ENCODE results near the gene SEPTIN3.

SEPTIN3 gene

DNA sequence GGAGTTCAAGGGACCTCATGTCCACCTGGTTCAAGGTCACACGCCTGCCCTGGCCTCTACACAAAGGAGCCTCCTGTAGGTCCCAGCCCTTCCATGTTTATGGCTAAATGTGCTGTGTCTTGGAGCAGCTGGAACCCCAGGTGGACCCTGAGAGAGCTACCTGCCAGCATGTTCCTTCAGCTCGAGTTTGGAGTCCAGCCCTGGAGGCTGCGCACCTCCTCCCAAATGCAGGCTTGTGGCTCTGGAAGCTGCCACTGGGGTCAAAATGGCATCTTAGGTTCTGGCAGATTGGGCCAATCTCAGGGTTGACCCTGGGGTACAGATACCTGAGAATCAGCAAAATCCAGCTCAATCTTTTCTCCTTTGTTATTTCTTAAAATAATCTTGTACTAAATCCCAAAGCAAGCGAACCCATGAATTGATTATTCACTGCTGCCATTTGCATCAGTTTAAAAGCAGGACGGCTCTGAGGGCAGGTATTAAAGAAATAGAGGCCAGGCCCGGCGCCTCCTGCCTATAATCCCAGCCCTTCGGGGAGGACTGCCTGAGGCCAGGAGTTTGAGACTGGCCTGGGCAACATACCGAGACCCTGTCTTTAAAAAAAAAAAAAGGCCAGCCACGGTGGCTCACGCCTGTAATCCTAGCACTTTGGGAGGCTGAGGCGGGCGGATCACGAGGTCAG, 45.5 kb upstream of the SEPTIN3 start:
- TF ChIP-seq, protein P1, sequence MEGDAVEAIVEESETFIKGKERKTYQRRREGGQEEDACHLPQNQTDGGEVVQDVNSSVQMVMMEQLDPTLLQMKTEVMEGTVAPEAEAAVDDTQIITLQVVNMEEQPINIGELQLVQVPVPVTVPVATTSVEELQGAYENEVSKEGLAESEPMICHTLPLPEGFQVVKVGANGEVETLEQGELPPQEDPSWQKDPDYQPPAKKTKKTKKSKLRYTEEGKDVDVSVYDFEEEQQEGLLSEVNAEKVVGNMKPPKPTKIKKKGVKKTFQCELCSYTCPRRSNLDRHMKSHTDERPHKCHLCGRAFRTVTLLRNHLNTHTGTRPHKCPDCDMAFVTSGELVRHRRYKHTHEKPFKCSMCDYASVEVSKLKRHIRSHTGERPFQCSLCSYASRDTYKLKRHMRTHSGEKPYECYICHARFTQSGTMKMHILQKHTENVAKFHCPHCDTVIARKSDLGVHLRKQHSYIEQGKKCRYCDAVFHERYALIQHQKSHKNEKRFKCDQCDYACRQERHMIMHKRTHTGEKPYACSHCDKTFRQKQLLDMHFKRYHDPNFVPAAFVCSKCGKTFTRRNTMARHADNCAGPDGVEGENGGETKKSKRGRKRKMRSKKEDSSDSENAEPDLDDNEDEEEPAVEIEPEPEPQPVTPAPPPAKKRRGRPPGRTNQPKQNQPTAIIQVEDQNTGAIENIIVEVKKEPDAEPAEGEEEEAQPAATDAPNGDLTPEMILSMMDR (IDR thresholded peaks at IDR 0.05; ENCODE audit: low read depth, low read length) = no peak
- TF ChIP-seq EZH2phosphoT487 (IDR thresholded peaks at IDR 0.05; ENCODE audit: low read depth) = no peak
- Histone ChIP-seq H3K79me2 (ENCODE audit: low read length) (no peaks in the 10 kb centered on the region), H3K9me3 (ENCODE audit: insufficient read depth, low read length) (no peaks in the 10 kb centered on the region), H3K4me3 (ENCODE audit: low read length) (no peak overlapping the region), H3K9ac (ENCODE audit: low read length) (no peak overlapping the region), H3K4me1 (ENCODE audit: low read length) (peaks cover 83% of the 10 kb centered on the region), H3K4me2 (ENCODE audit: low read length) (no peak overlapping the region), H3K36me3 (replicated peaks; ENCODE audit: low read depth, low read length) (no peaks in the 10 kb centered on the region), H3K27ac (ENCODE audit: low read length) (no peak overlapping the region), H3K27me3 (ENCODE audit: low read depth, low read length) (peaks cover 13% of the 10 kb centered on the region), H2AFZ (ENCODE audit: low read depth, low read length) (no peak overlapping the region), H4K20me1 (ENCODE audit: insufficient read depth, low read length) (no peaks in the 10 kb centered on the region)

DNA sequence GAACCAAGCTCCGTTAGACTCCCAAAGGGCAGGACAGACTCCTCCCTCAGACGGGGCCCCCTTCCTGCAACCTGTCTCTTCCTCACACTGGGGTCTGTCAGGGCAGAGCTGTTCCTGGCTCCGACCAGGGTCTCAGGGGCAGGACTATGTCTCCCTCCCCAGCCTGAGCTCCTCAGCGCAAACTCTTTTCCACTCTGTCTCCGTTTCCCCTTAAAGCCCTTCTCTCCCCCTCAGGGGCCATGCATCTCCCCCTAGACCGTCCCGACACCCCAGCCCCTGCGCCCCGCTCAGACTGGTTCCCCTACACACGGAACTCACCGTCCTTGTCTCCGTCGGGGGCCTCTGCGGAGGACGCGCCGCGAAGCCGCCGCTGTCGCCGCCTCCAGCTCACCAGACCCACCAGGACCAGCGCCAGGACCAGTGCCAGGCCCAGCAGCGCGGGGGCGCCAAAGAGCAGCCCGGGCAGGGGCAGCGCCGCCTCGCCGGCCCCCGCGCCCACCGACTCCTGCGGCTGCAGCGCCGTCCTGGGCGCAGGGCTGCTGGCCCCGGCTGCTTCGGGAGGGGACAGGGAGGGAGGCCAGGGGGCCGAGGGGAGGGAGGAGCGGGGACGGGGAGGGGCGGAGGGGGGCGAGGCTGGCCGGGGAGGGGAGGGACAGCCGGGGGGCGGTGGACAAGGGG, 43.3 kb upstream of the SEPTIN3 start:
- Histone ChIP-seq H3K27ac (ENCODE audit: low read length) (no peak overlapping the region), H3K79me2 (ENCODE audit: low read length) (no peaks in the 10 kb centered on the region), H3K27me3 (ENCODE audit: low read depth, low read length) (peaks cover 13% of the 10 kb centered on the region), H3K9me3 (ENCODE audit: insufficient read depth, low read length) (no peaks in the 10 kb centered on the region), H3K36me3 (replicated peaks; ENCODE audit: low read depth, low read length) (no peaks in the 10 kb centered on the region), H2AFZ (ENCODE audit: low read depth, low read length) (no peak overlapping the region), H4K20me1 (ENCODE audit: insufficient read depth, low read length) (no peaks in the 10 kb centered on the region), H3K4me2 (ENCODE audit: low read length) (peak overlapping the region; percentile 59), H3K4me3 (ENCODE audit: low read length) (peak overlapping the region; percentile 70), H3K9ac (ENCODE audit: low read length) (peak overlapping the region; percentile 53), H3K4me1 (ENCODE audit: low read length) (peaks cover 71% of the 10 kb centered on the region)
- no peak for TF ChIP-seq EZH2phosphoT487 (IDR thresholded peaks at IDR 0.05; ENCODE audit: low read depth)
- TF ChIP-seq, protein P1 (IDR thresholded peaks at IDR 0.05; ENCODE audit: low read depth, low read length) = peak; percentile 73

- no peak overlapping the region for H3K9ac ChIP-seq (ENCODE audit: low read length)
- peaks cover 70% of the 10 kb centered on the region for H3K4me1 ChIP-seq (ENCODE audit: low read length)
- no peaks in the 10 kb centered on the region for H4K20me1 ChIP-seq (ENCODE audit: insufficient read depth, low read length)
- H3K9me3 ChIP-seq (ENCODE audit: insufficient read depth, low read length) = no peaks in the 10 kb centered on the region
- H2AFZ ChIP-seq (ENCODE audit: low read depth, low read length) = no peak overlapping the region
- H3K27me3 ChIP-seq (ENCODE audit: low read depth, low read length) = peaks cover 13% of the 10 kb centered on the region
- H3K4me2 ChIP-seq (ENCODE audit: low read length) = no peak overlapping the region
- no peaks in the 10 kb centered on the region for H3K79me2 ChIP-seq (ENCODE audit: low read length)
- TF ChIP-seq, protein P1 (IDR thresholded peaks at IDR 0.05; ENCODE audit: low read depth, low read length) = no peak
- TF ChIP-seq EZH2phosphoT487 (IDR thresholded peaks at IDR 0.05; ENCODE audit: low read depth) = no peak
- no peak overlapping the region for H3K4me3 ChIP-seq (ENCODE audit: low read length)
- no peaks in the 10 kb centered on the region for H3K36me3 ChIP-seq (replicated peaks; ENCODE audit: low read depth, low read length)
- no peak overlapping the region for H3K27ac ChIP-seq (ENCODE audit: low read length)
Observed at GRCh38 chr22:41927813-41928212, 41.4 kb upstream of the SEPTIN3 start.

GRCh38 chr22:41928593-41929417, 40.4 kb upstream of the SEPTIN3 start:
- Histone ChIP-seq H3K4me3 (ENCODE audit: low read length) (no peak overlapping the region), H2AFZ (ENCODE audit: low read depth, low read length) (no peak overlapping the region), H3K9me3 (ENCODE audit: insufficient read depth, low read length) (no peaks in the 10 kb centered on the region), H3K27ac (ENCODE audit: low read length) (peak overlapping the region; percentile 33; the same call in 1 of the 2 replicates), H3K4me2 (ENCODE audit: low read length) (0 out of 2 replicates have a peak overlapping the region, but pooled peaks have one; percentile 3), H3K79me2 (ENCODE audit: low read length) (no peaks in the 10 kb centered on the region), H3K4me1 (ENCODE audit: low read length) (peaks cover 66% of the 10 kb centered on the region), H4K20me1 (ENCODE audit: insufficient read depth, low read length) (no peaks in the 10 kb centered on the region), H3K36me3 (replicated peaks; ENCODE audit: low read depth, low read length) (no peaks in the 10 kb centered on the region), H3K27me3 (ENCODE audit: low read depth, low read length) (peaks cover 13% of the 10 kb centered on the region), H3K9ac (ENCODE audit: low read length) (no peak overlapping the region)
- TF ChIP-seq, protein P1 (IDR thresholded peaks at IDR 0.05; ENCODE audit: low read depth, low read length) = no peak
- TF ChIP-seq EZH2phosphoT487 (IDR thresholded peaks at IDR 0.05; ENCODE audit: low read depth) = no peak

Measured in OCI-LY3 (cell line).